CD4-positive, alpha-beta T cell treated with Interleukin-15 for 4 hours (primary cell): ENCODE data around the gene GATA5.

ENCODE experiments used
- DNase-seq: peaks from one replicate; pipeline ENCODE4 v3.0.0-alpha.2; 2020; ENCODE audit warnings: low spot score

The GATA5 gene

GRCh38 chr20:62416651-62417637, 58.9 kb downstream of the GATA5 start:
- no peak for DNase-seq

- no peak for DNase-seq
These were observed 60.3 kb downstream of the GATA5 start for GRCh38 chr20:62415354-62416111.

- DNase-seq = no peak
These were observed 61.8 kb downstream of the GATA5 start for GRCh38 chr20:62413896-62414481.
